MCF 10A (cell line): ENCODE results near the gene ADAD2. TPM values are rescaled to one million over a fixed set of nuclear protein-coding genes. Genes with fewer than 3 reads are reported as not detected.

Experiments used
- BruUV-seq: library from RNA; stranded (reverse); fragments of 400-500 nt; replicated peaks from 2 replicates; lab custom pipeline; 2021; lab: Mats Ljungman, UMichigan
- CTCF ChIA-PET: fragments of 300-600 bp; sonication (Branson Sonifier 250); formaldehyde crosslinking; extraction: SDS; loops from one replicate; lab custom pipeline; 2021; ENCODE audit warnings: antibody characterized with exemption, inconsistent platforms; lab: Yijun Ruan, JAX
- POLR2A ChIA-PET: fragments of 300-600, 350-650 bp; sonication (Branson Sonifier 250); formaldehyde crosslinking; extraction: SDS; loops from one replicate; lab custom pipeline; 2020; ENCODE audit warnings: antibody characterized with exemption, inconsistent platforms; lab: Yijun Ruan, JAX
- DNase-seq: peaks from one replicate; pipeline ENCODE4 v3.0.0-alpha.2; 2018; ENCODE audit not compliant: unreplicated experiment
- H3K27ac Mint-ChIP-seq: one replicate; pipeline ENCODE4 v1.8.0; 2022; ENCODE audit warnings: mild to moderate bottlenecking, low read depth, mixed read lengths; ENCODE audit not compliant: unreplicated experiment
- H3K27me3 Mint-ChIP-seq: one replicate; pipeline ENCODE4 v1.8.0; 2022; ENCODE audit warnings: mixed read lengths; ENCODE audit not compliant: insufficient read depth, unreplicated experiment
- H3K36me3 Mint-ChIP-seq: one replicate; pipeline ENCODE4 v1.8.0; 2022; ENCODE audit warnings: mild to moderate bottlenecking, moderate library complexity, mixed read lengths; ENCODE audit not compliant: insufficient read depth, unreplicated experiment
- H3K4me1 Mint-ChIP-seq: one replicate; pipeline ENCODE4 v1.8.0; 2022; ENCODE audit warnings: mixed read lengths; ENCODE audit not compliant: insufficient read depth, unreplicated experiment
- H3K4me3 Mint-ChIP-seq: one replicate; pipeline ENCODE4 v1.8.0; 2022; ENCODE audit warnings: mild to moderate bottlenecking, moderate library complexity, mixed read lengths; ENCODE audit not compliant: unreplicated experiment
- H3K9me3 Mint-ChIP-seq: one replicate; pipeline ENCODE4 v1.8.0; 2022; ENCODE audit warnings: mixed read lengths; ENCODE audit not compliant: unreplicated experiment
- CTCF ChIP-seq: fragments of 200-600 bp; IDR thresholded peaks from one replicate; pipeline ENCODE4 v1.8.0; 2022; ENCODE audit warnings: antibody characterized with exemption, mild to moderate bottlenecking; ENCODE audit not compliant: unreplicated experiment
- intact Hi-C: fragments of 100-400 bp; cut with micrococcal nuclease; formaldehyde crosslinking; loops from 2 replicates; pipeline ENCODE4 v1.14.1; 2022
- total RNA-seq: library from RNA; stranded (reverse); gene quantifications from 2 replicates; pipeline ENCODE4 v1.2.3, GENCODE V29; 2022

ADAD2 gene
- total RNA-seq, 1 experiment from 2014 or later = not detected

DNA sequence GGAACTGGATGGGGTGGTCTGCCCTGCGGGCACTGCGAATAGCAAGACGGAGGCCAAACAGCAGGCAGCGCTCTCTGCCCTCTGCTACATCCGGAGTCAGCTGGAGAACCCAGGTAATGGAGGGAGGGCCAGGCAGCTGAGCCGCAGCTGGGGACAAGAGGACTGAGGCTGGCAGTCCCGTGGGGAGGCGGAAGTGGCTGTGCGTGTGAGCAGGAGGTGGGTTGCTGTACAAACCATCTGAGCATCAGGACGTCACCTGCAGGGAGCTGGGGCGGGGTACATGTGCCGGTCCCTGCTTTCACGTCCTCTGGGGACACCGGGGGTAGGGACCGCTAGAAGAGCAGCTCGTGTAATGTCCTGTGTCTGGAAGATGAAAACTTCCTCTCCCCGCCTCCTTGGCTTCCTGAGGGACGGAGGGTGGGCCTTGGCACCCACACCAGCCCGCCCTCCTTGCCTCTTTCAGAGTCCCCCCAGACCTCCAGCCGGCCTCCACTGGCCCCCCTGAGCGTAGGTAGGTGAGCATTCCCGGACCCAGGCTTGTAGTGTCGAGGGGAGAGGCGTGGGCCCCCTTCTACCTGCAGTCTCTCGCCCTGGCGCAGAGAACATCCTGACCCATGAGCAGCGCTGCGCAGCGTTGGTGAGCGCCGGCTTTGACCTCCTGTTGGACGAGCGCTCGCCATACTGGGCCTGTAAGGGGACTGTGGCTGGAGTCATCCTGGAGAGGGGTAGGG lies 3.7 kb downstream of the ADAD2 start:
- no peaks in the 10 kb centered on the region for H3K9me3 Mint-ChIP-seq
- TF ChIP-seq CTCF = no peak
- no peaks in the 10 kb centered on the region for H3K36me3 Mint-ChIP-seq
- no peak overlapping the region for H3K4me3 Mint-ChIP-seq
- no TSS peak for BruUV-seq
- H3K4me1 Mint-ChIP-seq = peaks cover 14% of the 10 kb centered on the region
- ChIA-PET POLR2A (no interaction called here), CTCF (no interaction called here)
- H3K27me3 Mint-ChIP-seq = no peaks in the 10 kb centered on the region
- no peak overlapping the region for H3K27ac Mint-ChIP-seq
- intact Hi-C loops = no loop called here
- no peak for DNase-seq

DNA sequence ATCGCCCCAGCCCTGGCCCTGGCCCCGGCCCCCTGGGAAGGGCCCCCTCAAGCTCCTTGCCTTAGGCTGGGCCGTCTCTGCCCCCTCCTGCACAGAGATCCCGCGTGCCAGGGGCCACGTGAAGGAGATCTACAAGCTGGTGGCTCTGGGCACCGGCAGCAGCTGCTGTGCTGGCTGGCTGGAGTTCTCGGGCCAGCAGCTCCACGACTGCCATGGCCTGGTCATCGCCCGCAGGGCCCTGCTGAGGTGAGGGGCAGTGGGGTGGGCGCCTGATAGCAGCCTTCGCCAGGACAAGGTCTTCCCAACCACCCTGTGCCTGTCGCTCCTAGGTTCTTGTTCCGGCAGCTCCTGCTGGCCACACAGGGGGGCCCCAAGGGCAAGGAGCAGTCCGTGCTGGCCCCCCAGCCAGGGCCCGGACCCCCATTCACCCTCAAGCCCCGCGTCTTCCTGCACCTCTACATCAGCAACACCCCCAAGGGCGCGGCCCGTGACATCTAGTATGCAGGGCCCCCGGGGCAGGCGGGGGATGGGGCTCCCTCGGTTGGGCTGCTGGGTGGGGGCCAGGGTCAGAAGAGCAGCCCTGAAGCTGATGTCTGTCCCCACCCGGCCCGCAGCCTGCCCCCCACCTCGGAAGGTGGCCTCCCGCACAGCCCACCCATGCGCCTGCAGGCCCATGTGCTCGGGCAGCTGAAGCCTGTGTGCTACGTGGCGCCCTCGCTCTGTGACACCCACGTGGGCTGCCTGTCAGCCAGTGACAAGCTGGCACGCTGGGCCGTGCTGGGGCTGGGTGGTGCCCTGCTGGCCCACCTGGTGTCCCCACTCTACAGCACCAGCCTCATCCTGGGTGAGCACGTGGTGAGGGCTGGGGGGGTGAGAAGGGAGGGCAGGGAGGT lies 4.5 kb downstream of the ADAD2 start:
- H3K4me1 Mint-ChIP-seq = peaks cover 19% of the 10 kb centered on the region
- intact Hi-C loops = no loop called here
- H3K9me3 Mint-ChIP-seq = no peaks in the 10 kb centered on the region
- H3K4me3 Mint-ChIP-seq = no peak overlapping the region
- no TSS peak for BruUV-seq
- CTCF ChIA-PET = no interaction called here
- H3K27me3 Mint-ChIP-seq = no peaks in the 10 kb centered on the region
- POLR2A ChIA-PET = no interaction called here
- H3K36me3 Mint-ChIP-seq = no peaks in the 10 kb centered on the region
- no peak for DNase-seq
- TF ChIP-seq CTCF = no peak
- no peak overlapping the region for H3K27ac Mint-ChIP-seq

GRCh38 chr16:84196101-84196500 lies 5.1 kb downstream of the ADAD2 start:
- intact Hi-C loops = no loop called here
- no TSS peak for BruUV-seq
- Mint-ChIP-seq H3K4me1 (peaks cover 19% of the 10 kb centered on the region), H3K27ac (no peak overlapping the region), H3K4me3 (no peak overlapping the region), H3K27me3 (no peaks in the 10 kb centered on the region), H3K36me3 (no peaks in the 10 kb centered on the region), H3K9me3 (no peaks in the 10 kb centered on the region)
- ChIA-PET POLR2A (no interaction called here), CTCF (interaction anchor here (0.7 to 2.2 kb wide), 2 partner anchors 9 to 308 kb away, joined by 4 to 7 read pairs; partner anchors contain the start of gene TAF1C)
- TF ChIP-seq CTCF = no peak
- DNase-seq = no peak

- intact Hi-C loops = no loop called here
- H3K36me3 Mint-ChIP-seq = no peaks in the 10 kb centered on the region
- no peaks in the 10 kb centered on the region for H3K9me3 Mint-ChIP-seq
- ChIA-PET CTCF (interaction anchor here (0.7 to 2.2 kb wide), 2 partner anchors 10 to 307 kb away, joined by 4 to 7 read pairs; partner anchors contain the start of gene TAF1C), POLR2A (interaction anchor here (0.7 kb wide), 1 partner anchor 1620 kb away, joined by 3 read pairs; no protein-coding TSS in a partner anchor)
- H3K27me3 Mint-ChIP-seq = no peaks in the 10 kb centered on the region
- no peak overlapping the region for H3K27ac Mint-ChIP-seq
- H3K4me1 Mint-ChIP-seq = peaks cover 19% of the 10 kb centered on the region
- no peak for TF ChIP-seq CTCF
- DNase-seq = no peak
- no TSS peak for BruUV-seq
- H3K4me3 Mint-ChIP-seq = no peak overlapping the region
Observed at GRCh38 chr16:84196727-84197394, 5.9 kb downstream of the ADAD2 start.
